Mononuclear cell (primary cell): ENCODE results near the gene NKD2. TPM values are rescaled to one million over a fixed set of nuclear protein-coding genes. Genes with fewer than 3 reads are reported as not detected.
"Not testable (repeated sequence)": the region's sequence is repeated elsewhere in the genome, so short reads cannot be mapped to it uniquely, and the experiment has no call there.

Experiments used
- H3K27me3 ChIP-seq: 2 replicates; pipeline ENCODE4 v1.6.0; 2011; ENCODE audit warnings: low read length, control low read depth; ENCODE audit not compliant: insufficient read depth
- H3K4me1 ChIP-seq: 2 replicates; pipeline ENCODE4 v1.5.1; 2011; ENCODE audit warnings: mild to moderate bottlenecking, low read length, control low read depth; ENCODE audit not compliant: insufficient read depth
- H3K4me3 ChIP-seq: 2 replicates; pipeline ENCODE4 v1.5.1; 2011; ENCODE audit warnings: mild to moderate bottlenecking, low read length, moderate library complexity
- H3K9me3 ChIP-seq: 2 replicates; pipeline ENCODE4 v1.5.1; 2011; ENCODE audit warnings: low read depth, mild to moderate bottlenecking, control low read depth, low read length
- total RNA-seq: library from RNA; depleted of rRNA; stranded (reverse); fragments of >200 nt; gene quantifications from one replicate; pipeline ENCODE4 v1.2.3, GENCODE V29; 2012

NKD2 gene
- total RNA-seq, 1 donor, result not detected

DNA sequence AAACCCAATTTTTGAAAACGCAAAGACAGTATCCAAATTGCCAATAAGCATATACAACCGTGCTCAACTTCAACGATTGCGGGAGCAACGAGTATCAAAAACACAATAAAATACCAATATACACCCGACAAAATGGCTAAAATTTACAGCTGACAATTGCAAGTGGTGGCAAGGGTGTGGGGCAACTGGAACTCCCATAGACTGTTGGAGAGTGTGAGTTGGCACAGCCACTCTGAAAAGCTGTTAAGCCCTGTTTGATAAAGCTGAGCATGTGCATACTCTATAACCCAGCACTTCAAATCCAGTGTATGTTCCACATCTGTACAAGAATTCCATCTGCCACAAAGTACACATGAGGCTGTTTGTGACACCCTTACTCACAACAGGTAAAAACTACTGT is 20.3 kb upstream of the NKD2 start:
- H3K27me3 ChIP-seq, result peaks cover 19% of the 10 kb centered on the region
- no peak overlapping the region for H3K4me3 ChIP-seq
- no peaks in the 10 kb centered on the region for H3K9me3 ChIP-seq
- no peaks in the 10 kb centered on the region for H3K4me1 ChIP-seq

DNA sequence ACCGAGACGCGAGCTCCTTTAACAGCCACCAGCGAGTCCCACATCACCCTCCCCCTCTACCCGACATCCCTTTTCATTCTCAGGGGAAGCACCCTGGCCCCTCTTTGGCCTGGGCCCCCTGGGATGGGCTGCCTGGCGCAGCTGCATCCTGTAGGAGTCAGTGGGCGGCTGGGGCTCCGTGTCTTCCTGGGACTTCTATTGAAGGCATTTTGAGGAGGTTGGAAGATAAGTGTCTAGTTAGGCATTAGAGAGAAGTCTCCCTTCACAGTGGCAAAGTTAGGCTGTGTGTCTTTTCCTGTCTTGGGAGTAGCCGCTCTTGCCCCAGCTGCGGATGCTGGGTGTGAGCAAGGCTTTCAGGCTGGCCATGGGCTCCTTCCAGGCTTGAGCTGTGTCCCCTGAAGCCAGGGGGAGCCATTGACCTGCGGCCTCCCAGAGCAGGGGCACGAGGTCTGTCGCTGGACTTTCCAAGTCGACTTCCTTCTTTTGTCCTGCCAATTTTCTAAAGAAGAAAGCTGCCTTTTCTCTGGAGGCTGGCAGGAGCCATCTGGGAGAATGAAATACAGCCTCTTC is 18.6 kb upstream of the NKD2 start:
- Histone ChIP-seq H3K9me3 (no peaks in the 10 kb centered on the region), H3K27me3 (peaks cover 19% of the 10 kb centered on the region), H3K4me1 (no peaks in the 10 kb centered on the region), H3K4me3 (no peak overlapping the region)

DNA sequence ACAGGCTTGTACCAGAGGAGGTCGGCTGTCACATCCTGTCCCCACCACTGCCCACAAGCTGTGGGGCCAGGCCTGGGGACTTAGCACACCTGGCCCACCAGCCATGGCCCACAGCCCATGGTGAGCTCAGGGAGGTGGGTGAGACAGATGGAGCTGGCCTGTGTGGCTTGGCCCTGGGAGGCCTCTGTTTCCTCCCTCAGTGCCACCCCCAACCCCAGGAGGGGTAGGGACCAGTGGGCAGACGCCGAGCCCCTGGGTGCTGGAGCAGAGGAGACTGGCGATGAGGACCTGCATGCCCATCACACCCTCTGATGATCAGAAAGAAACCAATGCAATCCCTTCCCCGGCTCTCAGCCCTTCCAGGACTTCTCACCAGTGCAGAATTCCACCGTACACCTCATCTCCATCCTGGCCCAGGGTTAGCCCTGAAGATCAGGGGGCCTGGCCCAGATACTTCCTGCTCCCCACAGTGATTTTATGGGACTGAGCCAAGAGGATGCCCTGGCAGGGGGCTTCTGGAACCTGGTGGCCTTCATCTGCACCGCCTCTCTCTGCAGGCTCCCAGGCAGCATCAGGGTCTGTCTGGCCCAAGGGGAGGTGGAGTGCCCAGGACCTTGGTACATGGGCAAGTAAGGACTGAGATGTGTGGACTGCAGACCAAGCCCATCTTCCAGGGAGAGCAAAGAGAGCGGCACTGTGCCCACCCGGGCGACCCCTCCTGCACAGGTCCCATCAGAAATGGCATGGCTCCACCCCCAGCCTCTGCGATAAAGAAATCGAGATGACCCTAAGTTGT is 16.9 kb upstream of the NKD2 start:
- Histone ChIP-seq H3K9me3 (no peaks in the 10 kb centered on the region), H3K27me3 (peaks cover 10% of the 10 kb centered on the region), H3K4me1 (no peaks in the 10 kb centered on the region), H3K4me3 (no peak overlapping the region)

DNA sequence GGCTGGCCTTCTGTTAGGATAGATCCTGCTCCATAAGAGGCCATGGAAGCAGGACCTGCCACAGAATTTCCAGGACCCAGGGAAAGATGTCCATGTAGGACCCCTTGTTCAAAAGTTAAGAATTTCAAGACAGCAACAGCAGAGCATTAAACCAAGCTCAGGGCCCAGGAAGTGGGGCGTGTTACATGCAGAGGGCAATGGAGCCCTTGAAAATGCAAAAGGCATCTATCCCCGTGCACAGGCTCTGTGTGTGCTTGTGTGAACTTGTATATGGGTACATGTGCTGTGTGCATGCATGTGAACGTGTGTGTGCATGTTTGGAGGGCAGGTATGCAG is 14.4 kb upstream of the NKD2 start:
- H3K27me3 ChIP-seq, result peaks cover 3% of the 10 kb centered on the region
- H3K4me3 ChIP-seq, result no peak overlapping the region
- H3K4me1 ChIP-seq, result no peaks in the 10 kb centered on the region
- H3K9me3 ChIP-seq, result no peaks in the 10 kb centered on the region

DNA sequence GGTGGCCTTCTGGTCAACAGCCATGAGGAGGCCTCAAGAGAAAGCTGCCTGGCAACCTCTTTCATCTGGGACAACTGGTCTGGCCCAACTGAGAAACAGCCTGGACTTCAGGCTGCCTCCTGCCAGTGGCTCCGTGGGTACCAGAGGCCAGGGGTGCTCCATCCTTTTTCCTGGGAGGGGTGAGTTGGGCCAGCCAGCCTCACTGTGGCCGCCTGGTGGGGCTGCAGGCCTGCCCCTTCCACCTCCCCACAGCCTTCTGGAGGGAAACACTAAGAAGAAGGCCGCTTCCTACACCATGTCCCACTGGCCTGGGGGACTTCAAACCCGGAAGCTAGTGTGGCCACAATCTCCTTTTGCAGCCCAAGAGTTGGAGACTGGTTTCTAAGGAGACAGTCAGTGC is 13.8 kb upstream of the NKD2 start:
- no peaks in the 10 kb centered on the region for H3K9me3 ChIP-seq
- no peaks in the 10 kb centered on the region for H3K4me1 ChIP-seq
- H3K4me3 ChIP-seq, result no peak overlapping the region
- H3K27me3 ChIP-seq, result no peaks in the 10 kb centered on the region

DNA sequence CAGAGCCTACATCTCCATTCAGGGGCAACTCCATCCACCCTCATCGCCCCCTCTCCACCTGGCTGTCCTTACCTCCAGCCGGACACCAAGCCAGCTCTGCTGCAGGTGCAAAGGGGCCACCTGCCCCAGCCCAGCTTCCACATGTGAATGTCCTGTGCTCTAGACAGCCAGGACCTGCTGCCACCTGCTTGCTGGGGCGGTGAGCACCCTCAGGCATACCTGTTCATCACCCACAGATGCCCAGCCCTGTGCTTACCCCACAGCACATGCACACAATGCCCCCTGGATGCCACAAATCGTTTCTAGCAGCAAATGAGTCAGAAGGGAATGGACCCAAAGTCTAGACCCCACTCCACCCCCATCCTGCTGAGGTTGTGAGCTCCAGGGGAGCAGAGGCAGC is 13.3 kb upstream of the NKD2 start:
- H3K4me1 ChIP-seq, result no peaks in the 10 kb centered on the region
- H3K4me3 ChIP-seq, result no peak overlapping the region
- H3K9me3 ChIP-seq, result no peaks in the 10 kb centered on the region
- no peaks in the 10 kb centered on the region for H3K27me3 ChIP-seq

DNA sequence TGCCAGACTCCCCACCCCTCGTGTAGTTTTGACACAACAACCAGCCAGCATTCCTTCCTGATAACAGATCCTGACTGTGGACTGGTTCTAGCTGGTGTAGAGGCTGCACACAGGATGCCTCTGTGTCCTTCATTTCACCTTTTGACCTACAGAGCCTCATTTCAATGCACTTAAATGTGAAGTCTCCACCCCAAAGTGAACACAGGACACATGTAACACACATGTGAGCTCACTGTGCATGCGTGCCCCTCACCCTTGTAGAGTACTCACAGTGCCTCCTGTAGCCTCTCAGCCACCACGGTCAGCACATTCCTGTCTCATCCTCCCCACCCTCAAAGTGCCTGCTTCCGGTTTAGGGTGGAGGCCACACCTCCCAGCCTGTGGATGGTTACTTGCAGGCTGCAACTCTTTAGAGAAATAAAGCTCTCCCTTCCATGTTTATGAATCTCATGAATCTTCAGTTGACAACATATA is 11.6 kb upstream of the NKD2 start:
- Histone ChIP-seq H3K9me3 (no peaks in the 10 kb centered on the region), H3K4me3 (no peak overlapping the region), H3K27me3 (no peaks in the 10 kb centered on the region)

DNA sequence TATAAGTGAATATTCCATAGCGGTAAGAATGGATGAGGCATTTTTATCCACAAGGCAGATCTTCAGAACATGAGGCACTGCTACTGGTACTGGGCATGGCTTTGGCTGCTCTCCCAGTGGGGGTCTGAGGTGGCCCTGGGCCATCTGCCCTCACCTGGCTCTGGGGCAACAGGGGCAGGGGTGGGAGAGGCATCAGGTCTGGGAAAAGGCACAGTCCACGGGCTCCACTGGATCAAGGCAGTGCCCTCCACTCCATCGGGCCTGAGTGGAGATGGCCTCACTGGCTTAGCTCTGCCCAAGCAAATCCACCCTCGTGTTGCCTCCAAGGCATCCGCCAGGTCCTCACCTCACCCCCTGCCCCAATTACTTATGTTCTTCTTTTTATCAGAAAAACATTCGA is 10.9 kb upstream of the NKD2 start:
- Histone ChIP-seq H3K4me1 (no peaks in the 10 kb centered on the region), H3K4me3 (no peak overlapping the region), H3K27me3 (no peaks in the 10 kb centered on the region), H3K9me3 (no peaks in the 10 kb centered on the region)

More for the DNA sequence above, 11.6 kb upstream of the NKD2 start:
- H3K4me1 ChIP-seq, result no peaks in the 10 kb centered on the region

DNA sequence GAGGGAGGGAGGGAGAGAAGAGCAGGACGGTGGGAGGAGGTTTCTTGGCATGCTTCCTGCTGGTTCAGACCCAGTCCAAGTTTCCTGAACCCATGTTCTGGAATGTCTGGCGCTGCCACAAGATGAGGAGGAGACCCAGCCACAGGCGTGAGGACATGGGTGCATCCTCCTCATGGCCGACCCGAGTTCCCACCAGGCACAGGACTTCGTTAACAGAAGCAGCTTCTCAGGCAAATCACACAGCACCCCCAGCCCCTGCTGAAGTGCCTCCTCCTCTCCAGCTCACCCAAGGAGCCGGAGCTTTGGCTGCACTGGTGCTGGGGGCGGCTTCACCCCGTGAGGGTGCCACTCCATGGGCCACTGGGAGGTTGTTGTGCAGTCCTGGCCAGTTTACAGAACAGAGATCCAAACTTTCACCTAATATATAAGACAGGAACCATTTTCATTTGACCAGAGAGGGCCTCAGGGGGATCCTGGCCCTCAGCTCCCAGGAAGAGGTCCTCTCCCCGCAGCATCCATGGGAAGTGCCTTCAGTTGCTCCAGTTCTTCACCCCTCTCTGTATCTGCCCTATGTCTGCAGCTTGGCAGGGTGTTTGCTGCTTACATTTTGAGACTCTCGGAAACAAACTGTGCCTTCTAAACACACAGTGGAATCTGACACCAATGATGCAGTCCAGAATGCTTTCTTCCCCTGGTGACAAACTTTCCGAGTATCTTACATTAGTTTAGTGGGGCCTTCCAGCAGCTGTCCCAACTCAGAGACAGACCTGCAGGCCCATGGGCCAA is 10.2 kb upstream of the NKD2 start:
- Histone ChIP-seq H3K9me3 (no peaks in the 10 kb centered on the region), H3K27me3 (no peaks in the 10 kb centered on the region), H3K4me3 (no peak overlapping the region), H3K4me1 (peaks cover 2% of the 10 kb centered on the region)

DNA sequence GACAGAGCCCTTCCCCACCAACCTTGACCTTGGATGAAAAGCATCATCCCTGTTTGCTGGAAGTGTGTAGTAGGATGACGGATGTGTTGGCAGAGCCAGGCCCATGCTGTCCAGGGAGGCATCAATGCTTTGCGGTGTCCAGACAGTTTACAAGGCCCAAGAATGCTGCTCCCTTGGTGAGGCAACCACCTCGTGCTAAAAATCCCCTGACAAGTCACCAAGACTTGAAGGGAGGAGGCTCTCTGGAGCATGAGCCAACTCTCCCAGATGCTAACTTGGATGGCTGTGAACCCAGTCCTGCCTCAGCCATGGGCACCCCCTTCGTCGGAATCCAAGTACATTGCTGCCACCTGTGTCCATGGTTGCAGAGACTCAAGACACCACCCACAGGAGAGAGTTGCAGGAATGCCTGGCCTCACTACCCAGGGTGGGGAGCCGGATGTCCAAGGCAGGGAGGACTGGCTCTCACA is 9.5 kb upstream of the NKD2 start:
- H3K27me3 ChIP-seq, result peaks cover 2% of the 10 kb centered on the region
- no peak overlapping the region for H3K4me3 ChIP-seq
- H3K9me3 ChIP-seq, result no peaks in the 10 kb centered on the region
- H3K4me1 ChIP-seq, result peaks cover 7% of the 10 kb centered on the region

DNA sequence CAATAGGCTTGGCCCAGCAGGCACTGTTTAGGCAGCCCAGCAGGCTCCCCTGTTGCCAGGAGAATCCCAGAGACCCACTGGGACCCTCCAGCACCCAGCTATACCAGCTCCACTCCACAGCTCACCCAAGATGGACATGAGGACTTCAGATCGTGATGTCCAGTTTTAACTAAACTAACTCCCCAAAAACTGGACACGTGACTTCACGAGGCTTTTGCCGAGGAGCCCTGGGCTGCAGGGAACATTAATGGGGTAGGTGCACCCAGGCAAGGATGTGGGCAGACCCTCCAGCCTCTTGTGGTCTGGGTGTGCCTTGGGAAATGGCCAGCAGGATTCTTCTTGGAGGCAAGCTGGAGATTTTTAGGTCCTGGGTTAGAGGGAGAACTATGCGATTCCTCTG is 8.9 kb upstream of the NKD2 start:
- Histone ChIP-seq H3K9me3 (no peaks in the 10 kb centered on the region), H3K27me3 (peaks cover 2% of the 10 kb centered on the region), H3K4me3 (no peak overlapping the region), H3K4me1 (peaks cover 7% of the 10 kb centered on the region)

DNA sequence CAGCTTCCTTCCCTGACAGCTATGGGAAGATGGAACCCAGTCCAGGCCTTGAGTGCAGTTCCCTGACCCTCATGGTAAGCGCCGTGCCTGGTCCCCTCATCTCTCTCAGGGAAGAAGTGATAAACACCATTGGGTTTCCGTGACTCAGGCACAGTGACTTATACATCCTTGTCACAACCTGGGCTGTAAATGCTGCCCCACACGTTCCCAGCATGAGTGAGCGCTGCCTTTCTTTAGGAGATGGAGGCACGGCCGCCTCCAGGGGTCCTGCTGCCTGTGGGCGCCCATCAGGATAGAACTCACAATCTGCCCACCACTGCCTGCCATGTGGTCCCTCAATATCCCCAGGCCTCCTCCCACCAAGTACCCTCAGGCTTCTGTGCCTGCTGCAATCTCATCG is 8.3 kb upstream of the NKD2 start:
- Histone ChIP-seq H3K27me3 (peaks cover 6% of the 10 kb centered on the region), H3K4me1 (peaks cover 11% of the 10 kb centered on the region), H3K9me3 (no peaks in the 10 kb centered on the region), H3K4me3 (no peak overlapping the region)

DNA sequence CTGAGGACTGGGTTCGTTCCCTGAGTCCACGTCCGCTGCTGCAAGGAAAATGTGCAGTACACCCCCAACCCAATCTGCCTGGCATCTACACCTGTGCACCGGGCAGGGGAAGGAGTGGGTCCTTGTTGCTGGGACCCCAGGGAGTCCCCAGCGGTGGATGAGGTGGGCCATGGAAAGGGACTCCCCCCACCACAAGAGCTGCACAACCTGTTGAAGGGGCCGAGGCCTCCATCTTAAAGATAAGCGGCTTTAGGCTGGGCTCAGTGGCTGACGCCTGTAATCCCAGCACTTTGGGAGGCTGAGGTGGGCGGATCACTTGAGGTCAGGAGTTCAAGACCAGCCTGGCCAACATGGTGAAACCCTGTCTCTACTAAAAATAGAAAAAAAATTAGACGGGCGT is 7.8 kb upstream of the NKD2 start:
- peaks cover 14% of the 10 kb centered on the region for H3K4me1 ChIP-seq
- not testable (repeated sequence) for H3K4me3 ChIP-seq, H3K9me3 ChIP-seq
- peaks cover 11% of the 10 kb centered on the region for H3K27me3 ChIP-seq

DNA sequence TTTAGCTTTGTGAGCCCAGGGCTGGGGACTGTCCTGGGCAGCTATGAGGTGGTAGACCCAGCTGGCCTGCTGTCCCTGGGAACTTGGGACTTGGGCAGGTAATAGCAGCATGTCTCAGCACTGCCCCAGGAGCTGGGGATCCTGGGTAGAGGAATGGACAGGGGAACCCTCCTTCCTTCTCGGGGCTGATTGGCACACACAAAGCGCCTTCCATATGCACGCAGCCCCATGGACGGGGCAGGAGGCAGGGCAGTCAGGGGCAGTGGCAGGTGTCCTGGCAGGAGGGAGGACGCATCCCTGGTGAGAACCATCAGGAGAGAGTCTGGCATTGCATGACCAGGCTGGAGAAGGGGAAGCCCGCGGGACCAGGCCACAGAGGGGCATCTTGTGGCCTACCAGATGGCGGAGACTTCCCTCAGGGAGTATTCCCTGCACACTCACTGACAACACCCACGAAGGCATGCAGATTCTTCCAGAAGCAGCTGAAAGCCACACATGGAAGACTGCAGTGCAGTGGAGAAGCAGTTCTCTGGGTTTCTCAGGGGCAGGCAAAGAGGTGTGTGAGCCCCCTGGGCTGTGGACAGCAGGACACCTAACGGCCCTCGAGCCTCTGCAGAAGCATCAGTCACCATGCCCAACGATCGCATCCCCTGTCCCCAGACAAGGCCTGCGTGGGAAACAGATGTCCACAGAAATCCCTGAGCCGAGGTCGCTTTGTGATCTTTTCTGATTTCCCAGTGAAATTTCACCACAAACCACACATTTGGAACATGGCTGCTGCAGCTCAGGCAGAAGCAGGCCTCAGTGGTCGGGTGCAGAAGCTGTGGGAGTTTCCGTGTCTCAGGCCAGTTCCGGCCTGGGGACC is 7.0 kb upstream of the NKD2 start:
- Histone ChIP-seq H3K4me1 (peaks cover 14% of the 10 kb centered on the region), H3K4me3 (no peak overlapping the region), H3K27me3 (peaks cover 17% of the 10 kb centered on the region), H3K9me3 (no peaks in the 10 kb centered on the region)

DNA sequence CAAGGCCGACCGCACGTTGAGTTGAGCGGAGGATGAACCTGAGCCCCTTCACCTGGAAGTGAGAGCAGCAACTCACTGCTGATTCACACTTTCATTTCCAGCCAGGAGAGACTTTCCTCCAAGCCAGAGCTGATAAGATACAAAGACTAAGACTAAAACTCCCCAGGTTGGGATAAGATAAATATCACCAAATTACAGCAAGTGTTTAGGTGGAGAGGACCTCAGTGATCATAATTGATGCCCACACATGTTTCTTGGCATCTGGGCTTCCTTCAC is 6.4 kb upstream of the NKD2 start:
- no peak overlapping the region for H3K4me3 ChIP-seq
- H3K9me3 ChIP-seq, result no peaks in the 10 kb centered on the region
- H3K4me1 ChIP-seq, result peaks cover 14% of the 10 kb centered on the region
- H3K27me3 ChIP-seq, result peaks cover 21% of the 10 kb centered on the region
